ENCODE data around the gene GUK1.

The GUK1 gene

DNA sequence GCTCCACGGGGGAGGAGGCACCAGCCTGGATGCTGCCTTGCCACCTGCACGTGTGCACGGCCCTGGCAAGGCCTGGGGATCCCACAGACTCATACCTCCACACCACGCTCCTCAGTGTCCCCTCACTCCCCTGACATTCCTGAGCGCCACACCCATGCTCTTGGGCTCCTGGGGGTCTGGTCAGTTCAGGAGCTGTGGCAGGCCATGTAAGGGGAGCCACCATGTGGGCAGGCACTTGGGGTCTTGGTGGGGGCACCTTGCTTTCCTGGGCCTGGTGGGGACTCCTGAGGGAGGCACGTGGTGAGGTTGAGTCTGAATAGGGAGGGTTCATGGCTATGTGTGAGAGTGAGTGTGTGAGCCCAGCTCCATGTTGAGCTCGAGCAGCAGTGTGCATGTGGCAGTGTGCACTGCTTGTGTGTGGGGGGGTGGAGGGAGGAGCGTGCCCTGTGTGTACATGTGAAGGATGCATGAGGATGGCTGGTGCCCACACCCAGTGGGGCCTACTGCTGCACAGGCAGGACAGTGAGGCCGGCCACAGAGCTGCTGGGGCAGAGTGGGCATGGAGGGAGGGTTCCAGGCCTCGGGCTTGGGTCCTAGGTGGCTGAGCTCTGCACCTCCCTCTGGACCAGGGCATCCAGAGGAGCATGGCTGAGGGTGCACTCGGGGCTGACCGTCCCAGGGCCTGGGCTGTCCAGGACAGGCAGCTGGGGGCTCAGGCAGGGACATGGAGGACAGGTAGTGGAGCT is 11.3 kb downstream of the GUK1 start:
- DNase-seq, result no peak

DNA sequence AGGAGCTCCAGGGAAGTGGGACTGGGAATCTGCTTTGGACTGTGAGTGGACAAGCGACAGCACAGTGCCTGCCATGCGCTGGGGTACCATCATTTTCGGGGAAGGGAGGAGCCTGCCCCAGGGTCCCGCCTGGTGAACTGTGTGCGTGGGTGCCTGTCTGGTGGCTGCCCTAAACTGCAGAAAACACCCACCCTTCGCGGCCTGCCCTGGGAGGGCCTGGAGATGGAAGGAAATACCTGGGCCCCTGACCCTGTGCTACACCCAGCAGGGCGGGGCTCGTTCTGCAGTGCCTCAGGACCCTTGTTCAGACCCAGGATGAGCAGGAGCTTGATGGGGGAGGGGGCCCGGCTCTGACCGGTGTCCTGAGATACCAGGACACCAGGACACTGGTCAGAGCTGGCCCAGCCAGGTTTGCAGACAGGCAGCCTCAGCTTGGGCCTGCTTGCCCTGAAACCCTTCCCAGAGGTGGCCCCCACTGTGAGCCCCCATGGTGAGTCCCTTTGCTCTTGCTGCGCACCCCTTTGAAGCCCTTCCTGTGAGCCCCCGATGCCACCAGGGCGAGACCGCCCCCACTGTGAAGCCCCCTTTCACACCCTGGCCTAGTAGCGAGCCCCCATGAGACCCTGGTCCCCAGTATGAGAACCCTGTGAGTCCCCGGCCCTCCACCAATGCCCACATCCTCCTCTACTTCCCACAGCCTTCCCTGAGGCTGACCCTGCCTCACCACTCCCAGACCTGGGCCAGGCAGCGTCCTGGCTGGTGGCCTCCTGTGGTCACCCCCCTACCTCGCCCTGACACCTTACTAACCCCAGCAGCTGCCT is 12.2 kb downstream of the GUK1 start:
- no peak for DNase-seq

DNA sequence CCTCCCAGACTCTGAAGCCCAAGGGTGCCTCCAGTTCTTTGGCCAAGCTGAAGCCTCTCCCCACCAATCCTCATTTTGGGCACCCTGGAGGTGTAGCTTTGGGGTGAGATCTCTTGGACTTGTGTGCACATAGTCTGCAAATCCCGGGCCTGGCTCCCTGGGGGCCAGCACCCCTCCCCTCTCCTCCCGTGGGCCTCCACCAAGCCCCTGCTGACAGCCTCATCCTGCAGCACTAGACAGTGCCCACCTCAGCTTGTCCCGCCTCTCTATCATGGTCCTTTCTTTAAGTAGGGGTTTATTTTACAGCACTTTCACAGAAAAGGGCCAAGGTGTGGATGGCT is 12.8 kb downstream of the GUK1 start:
- no peak for DNase-seq

DNA sequence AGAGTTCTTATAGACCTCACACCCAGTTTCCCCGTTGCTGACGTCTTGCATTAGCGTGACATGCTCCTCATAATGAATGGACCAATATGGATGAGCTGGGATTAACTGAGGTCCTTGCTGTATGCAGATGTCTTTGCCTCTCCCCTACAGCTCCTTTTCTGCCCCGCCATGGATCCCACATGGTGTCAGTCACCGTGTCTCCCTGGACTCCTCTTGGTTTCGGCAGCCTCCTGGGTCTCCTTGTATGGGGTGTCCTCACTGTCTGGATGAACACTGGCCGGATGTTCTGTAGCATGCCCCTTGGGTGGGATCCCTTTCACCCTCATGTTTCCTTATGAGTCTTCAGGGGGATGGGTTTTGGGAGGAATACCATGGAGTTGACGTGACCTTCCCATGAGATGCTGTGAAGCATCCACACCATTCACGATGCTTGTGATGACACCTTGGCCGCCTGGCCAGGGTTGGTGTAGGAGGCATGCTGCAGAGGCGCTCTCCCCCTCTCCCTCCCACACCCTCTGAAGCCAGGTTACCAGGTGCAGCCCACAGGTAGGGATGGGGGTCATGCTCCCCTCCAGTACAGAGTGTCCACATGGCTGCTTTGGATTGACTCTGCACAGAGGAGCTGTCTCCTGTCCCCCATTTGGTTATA is 14.1 kb downstream of the GUK1 start:
- DNase-seq, result no peak

DNA sequence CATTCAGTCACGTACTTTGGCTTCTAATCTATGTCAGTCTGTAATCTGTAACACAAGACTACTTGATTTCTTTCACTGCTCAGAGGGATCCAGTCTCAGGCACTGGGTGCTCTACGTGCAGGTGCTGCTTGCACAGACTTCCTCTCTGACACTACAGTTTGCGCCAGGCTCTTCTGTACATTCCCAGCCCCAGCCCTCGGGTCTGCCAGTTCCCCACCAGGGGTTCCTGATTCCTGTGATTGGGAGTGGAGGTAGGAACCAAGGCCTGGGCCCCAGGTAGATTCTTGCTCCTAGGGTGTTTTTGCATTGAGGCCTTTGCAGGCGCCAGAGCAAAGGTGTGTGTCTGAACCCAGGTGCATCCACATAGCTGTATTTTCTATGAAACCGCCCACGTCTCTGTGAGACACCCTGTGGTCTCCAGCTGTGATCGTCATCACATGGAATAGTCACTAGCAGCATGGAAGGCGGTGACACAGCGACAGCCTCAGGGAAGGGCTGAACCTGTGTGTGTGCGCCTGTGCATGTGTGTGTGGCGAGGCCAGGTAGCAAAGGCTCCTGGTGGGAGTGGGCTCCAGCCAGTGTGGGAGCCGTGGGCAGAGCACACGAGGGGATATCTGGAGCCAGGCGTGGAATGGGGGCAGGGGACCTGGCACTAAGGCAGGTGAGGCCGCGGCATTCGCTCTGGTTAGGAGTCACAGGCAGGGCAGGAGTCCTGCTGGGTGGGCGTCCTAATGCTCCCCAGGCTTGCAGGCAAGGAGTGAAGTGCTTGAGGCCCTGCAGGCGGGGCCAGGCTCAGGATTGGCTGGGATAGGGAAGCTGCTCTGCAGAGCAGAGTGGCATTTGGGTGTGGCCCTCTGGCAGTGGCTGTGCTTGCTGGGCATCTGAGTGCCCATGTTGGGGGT is 14.8 kb downstream of the GUK1 start:
- no peak for DNase-seq

DNA sequence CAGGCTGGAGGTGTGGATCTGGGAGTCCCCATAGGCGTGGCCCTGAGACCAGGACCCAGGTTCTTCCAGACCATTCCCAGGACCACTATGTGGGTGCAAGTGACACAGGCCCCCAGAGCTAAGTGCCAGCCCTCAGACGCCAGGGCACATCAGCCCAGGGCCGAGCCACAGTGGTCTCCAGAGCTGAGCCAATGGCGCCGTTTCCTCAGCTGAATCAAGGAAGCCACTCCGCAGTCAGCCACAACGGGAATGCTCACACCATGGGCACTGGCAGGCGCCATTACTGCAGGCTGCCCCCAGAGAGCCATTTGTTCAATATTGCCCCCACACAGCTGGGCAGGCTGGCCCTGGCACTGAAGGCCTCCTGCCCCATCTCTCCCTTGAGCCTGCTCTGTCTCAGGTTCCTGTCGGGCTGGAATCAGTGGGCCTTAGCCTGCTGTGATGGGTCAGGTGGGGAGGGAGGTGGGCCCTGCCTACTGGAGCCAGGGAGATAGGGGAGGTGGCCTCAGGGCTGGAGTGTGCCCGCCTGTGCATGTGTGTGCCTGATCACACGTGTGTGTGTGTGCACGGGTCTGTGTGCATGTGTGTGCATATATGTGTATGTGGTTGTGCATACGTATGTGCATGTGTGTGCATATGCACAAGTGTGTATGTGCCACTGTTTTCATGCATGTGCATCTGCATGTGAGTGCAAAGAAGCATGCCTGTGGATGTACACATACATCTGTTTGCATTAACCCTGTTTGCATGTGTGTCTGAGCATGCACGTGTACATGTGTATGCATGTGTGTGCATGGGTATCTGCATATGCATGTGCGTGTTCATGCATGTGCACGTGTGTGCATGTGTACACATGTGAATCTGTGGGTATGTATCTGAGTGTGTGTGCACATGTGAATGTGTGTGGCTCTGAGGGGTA is 15.8 kb downstream of the GUK1 start:
- no peak for DNase-seq

DNA sequence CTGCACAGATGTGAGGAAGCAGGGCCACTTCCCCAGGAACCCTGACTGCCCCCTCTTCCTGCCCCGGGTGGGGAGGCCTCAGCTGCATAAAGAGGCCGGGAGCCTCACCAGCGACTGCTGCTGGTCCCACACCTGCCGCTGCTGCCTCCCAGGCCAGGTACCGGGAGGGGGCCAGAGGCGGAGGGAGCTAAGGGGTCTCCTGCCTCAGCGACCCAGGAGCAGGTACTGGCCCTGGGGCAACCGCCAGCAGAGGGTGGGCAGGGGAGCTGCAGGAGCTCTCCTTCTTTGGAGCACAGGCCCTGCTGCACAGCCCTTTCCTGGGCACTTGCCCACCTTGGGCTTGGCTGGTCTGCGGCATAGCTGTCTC is 16.4 kb downstream of the GUK1 start:
- no peak for DNase-seq

DNA sequence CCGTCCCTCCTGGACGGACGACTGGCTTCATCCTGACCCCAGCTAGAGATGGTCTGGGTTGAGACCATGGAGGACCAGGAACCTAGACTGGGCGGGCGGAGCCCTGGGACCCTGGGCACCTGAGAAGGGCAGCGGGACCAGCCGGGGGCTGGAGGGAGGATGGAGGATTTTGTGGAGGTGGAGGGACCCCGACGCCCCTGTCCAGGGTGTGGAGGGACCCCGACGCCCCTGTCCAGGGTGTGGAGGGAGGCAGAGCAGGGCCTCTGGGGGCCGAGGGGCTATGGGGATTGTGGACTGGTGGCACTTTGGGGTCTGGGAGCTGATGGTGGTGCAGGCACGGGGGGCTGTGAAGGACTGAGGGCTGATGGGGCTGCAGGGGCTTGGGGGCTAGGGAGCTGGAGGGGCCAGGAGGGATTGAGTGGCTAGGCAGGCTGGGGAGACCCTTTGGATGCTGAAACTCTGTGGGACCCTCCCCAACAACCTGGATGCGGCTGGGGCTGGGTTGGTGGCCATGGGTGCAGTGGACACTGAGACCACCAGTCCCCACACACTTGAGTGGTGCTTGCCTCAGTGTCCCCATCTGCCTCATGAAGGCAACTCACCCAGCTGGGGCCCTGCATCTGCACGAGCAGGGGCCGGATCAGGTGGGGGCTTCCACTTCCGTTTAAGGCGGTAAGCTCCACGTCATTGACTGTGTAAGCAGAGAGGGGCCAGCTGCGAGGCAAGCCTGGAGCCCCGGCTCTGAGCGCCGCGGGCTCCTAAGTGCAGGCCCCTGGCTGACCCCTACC is 17.1 kb downstream of the GUK1 start:
- no peak for DNase-seq

DNA sequence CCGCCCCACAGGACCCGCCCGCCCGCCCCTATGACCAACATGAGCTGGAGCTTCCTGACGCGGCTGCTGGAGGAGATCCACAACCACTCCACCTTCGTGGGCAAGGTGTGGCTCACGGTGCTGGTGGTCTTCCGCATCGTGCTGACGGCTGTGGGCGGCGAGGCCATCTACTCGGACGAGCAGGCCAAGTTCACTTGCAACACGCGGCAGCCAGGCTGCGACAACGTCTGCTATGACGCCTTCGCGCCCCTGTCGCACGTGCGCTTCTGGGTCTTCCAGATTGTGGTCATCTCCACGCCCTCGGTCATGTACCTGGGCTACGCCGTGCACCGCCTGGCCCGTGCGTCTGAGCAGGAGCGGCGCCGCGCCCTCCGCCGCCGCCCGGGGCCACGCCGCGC is 17.6 kb downstream of the GUK1 start:
- DNase-seq, result no peak

DNA sequence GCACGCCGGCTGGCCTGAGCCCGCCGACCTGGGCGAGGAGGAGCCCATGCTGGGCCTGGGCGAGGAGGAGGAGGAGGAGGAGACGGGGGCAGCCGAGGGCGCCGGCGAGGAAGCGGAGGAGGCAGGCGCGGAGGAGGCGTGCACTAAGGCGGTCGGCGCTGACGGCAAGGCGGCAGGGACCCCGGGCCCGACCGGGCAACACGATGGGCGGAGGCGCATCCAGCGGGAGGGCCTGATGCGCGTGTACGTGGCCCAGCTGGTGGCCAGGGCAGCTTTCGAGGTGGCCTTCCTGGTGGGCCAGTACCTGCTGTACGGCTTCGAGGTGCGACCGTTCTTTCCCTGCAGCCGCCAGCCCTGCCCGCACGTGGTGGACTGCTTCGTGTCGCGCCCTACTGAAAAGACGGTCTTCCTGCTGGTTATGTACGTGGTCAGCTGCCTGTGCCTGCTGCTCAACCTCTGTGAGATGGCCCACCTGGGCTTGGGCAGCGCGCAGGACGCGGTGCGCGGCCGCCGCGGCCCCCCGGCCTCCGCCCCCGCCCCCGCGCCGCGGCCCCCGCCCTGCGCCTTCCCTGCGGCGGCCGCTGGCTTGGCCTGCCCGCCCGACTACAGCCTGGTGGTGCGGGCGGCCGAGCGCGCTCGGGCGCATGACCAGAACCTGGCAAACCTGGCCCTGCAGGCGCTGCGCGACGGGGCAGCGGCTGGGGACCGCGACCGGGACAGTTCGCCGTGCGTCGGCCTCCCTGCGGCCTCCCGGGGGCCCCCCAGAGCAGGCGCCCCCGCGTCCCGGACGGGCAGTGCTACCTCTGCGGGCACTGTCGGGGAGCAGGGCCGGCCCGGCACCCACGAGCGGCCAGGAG is 18.3 kb downstream of the GUK1 start:
- peak; percentile 67 for DNase-seq

DNA sequence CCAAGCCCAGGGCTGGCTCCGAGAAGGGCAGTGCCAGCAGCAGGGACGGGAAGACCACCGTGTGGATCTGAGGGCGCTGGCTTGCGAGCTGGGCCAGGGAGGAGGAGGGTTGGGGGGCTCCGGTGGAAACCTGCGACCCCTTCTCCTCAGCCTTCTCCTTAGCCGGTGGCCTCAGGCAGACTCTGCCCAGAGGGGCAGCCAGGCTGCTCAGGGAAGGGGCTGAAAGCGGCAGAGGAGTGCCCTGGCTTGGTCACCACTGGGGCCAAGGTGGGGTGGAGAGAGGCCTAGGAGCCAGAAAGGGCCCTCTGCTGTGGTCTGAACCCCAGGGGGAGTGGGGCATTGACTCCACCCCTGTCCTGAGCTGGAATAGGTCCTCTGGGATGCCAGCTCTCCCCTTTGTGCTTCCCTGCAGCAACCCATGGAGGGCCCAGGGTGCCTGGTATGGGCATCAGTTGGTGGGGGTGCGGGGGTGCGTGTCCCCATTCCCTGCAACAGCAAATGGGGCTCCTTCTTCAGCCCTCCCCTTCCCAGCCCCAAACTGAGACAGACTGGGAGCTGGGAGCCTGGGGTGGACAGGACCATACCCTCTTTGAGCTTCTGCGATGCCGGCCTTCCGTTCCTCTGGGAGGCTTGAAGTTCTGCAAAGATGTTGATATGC is 19.1 kb downstream of the GUK1 start:
- DNase-seq, result no peak

DNA sequence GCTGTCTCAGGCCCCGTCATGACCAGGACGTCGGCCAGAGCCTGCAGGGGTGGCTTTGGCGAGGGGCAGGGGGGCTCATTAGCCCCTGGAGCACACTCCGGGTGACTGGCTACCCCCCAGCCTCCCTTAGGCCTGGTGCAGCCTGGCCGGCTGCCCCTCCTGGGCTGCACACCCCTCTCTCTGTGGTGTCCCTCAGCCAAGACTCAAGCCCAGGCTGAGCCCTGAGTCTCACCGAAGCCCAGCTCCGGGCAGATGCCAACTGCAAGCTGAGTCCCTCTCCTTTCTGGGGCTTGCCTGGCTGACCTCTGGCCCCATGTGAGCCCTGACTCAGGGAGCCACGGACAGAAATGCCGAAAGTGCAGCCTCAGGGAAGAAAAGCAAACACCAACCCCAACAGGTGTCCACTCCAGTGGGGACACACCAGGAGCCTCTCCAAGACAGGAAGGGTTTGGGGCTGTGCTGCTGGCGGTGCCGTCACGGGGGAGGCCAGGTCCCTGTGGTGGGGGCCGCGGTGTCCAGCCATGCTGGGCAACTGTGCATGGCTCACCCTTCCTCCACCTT is 20.2 kb downstream of the GUK1 start:
- no peak for DNase-seq

DNA sequence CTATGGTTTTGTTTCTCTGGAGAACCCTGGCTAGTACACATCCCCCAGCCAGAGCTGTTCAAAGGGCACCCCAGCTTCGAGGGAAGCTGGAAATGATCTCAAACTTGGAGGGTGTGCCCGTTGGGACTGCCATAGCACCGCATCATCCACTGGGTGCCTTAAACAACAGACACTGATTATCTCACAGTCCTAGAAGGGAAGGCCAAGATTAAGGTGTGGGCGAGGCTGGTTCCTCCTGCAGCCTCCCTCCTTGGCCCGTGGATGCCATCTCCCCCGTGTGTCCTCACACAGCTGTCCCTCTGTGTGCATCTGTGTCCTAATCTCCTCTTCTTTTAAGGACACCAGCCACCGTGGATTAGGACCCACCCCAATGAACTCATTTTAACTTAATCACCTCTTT is 21.3 kb downstream of the GUK1 start:
- DNase-seq, result peak; percentile 45

DNA sequence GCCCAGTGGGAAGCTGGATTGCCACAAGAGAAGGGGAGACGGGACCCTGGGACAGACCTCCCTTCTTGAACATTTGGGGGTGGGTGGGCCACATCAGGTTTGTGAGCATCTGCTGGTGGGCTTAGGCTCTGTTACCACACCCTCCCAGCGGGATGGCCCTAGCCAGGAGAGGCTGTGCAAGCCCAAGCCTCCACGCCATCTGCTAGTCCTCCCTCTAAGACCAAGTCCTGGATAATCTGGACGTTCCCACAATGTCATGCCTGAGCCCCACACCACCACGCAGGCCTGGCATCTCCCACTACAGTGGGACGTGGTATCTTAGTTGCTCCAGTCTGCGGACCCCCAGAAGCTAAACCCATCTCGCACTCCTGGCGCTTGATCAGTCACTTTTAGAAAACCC is 21.8 kb downstream of the GUK1 start:
- peak; percentile 55 for DNase-seq

DNA sequence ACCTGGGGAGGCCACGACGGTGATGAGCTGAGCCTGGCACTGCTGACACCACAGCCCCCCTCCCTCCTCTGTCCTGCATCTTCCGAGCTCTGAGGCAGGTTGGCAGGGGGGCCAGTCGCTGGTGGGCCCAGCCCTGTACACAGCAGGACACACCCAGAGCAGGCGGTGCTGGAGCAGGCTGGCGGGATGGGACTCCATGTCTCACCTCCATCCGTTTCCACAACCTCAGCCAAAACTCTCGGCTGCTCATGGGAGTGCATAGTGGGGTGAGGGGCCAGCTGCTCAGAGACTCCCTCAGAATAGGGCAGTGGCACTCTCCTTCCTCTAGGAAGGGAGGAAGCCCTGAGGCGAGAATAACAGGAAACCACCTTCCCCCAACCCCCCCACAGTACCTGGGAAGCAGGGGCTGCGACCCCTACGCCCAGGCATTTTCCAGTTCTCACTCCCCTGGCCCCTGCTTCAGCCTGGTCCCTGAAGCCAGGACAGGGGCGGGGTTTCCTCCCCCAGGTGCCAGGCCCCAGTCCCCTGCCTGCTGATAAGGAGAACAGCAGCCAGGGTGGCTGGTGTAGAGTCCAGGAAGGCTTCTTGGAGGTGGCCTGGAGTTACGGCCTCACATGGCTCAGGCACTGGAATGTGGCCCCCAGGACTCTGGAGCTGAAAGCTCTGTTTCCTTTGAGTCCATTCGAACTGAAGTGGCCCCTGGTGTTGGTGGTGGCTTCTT is 22.4 kb downstream of the GUK1 start:
- no peak for DNase-seq

DNA sequence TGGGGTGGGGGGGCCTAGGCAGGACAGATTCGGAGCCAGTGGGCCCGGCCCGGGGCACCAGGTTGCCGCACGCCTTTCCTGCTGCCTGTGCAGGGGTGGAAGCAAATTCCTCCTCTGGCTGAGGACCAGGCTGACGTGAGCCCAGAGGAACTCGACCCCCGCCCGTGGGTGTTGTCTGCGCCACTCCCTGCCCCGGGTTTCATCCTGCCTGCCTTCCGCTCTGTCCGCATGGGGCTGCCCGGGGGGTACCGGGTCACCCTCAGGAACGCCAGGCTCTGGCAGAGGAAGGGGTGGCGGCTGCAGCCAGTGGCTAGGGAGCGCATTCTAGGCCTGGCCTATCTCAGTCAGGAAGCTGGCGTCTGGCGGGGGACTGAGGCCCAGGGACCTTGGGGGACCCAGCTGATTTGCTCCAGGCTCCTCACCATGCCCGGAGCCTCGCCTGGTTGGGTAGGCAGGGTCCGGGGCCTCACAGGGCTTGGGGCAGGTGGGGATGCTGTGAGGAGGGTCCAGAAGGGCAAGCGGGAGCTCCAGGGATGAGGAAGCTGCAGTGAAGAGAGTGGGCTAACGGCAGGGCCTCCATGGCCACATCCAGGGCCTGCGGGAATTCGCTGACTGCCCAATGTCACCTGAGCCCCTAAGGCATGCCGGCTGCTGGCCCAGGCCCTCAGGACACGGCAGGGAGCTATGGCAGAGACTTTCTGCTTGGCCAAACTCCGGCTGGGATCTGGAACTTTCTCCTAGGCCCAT is 23.1 kb downstream of the GUK1 start:
- DNase-seq, result no peak

DNA sequence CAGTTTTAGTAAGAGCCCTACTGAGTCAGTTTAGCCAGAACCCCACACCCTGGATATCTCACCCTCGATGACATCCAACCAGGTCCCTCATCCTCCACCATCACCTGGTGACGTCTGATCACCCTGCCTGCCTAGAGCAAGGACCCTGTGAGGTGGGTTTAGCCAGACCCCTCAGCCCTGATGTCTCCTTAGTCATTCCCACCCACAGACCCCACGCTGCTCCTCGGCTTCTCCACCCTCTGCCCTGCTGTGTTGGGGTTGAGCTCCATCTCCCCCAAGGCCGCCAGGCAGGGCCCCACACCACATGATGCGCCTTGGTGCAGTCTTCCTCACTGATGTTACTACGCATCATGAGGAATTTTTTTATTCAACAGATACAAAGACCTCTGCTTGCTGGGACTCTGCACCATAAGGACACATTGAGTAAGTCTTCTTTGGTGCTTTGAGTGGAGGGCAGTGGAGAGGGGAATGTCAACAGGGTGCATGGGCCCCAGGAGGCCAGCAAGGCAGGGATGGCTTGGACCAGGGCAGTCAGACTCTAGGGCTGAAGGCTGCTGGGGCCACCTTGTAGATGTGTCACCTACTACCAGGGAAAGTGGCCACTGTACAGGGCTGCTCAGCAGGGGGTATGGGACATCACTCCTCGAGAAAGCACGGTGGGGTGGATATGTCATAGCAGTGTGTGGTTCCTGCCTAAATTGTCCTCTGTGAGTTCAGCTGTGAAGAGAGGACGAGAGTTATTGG is 23.9 kb downstream of the GUK1 start:
- DNase-seq, result no peak

Data from retina (tissue), 1 donor.